Measurements from ENCODE around the gene TMCO4.

The TMCO4 gene

GRCh38 chr1:19689085-19689757 is 110.5 kb downstream of the TMCO4 start:
- DNase-seq (ENCODE audit: low read depth in 2 of 3, low spot score in 2 of 3): no peak

- no peak for DNase-seq (ENCODE audit: low read depth in 2 of 3, low spot score in 2 of 3)
Measured at GRCh38 chr1:19688041-19688842, 111.5 kb downstream of the TMCO4 start.

DNA sequence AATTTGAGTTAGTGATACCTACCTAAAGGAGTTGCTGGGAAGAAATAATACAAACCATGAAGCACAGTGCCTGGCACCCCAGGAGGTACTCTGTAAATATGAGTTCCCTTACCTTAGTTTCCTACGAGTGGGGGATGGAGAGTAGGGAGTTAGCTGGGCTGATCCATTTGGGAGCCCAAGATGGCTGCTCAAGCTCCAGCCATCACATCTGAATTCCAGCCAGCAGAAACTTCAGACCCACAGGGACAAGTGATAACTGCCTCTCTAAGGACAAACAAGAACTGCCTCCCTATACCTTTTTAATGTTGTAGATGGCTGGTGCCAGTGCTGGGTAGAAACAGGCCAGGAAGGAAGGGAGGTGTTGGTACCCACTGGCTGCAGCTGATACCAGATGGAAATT is 112.3 kb downstream of the TMCO4 start:
- DNase-seq (ENCODE audit: low read depth in 2 of 3, low spot score in 2 of 3): no peak

DNA sequence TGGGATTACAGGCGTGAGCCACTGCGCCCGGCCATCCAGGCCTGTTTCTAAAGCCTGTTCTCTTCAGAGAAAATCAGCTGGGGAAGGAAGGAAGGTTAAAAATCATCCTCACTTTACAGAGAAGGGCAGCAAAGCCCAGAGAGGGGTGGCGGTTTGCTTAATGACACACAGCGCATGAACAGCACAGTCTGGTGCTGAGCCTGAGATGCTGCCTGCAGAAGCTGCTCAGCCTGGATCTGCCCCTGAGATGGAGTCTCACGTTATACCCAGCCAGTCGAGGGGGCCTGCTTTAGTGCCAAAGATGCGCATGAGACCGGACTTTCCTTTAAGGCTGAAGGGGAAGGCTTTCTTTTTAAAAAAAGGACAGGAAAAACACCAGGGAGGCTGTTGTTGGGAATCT is 113.7 kb downstream of the TMCO4 start:
- no peak for DNase-seq (ENCODE audit: low read depth in 2 of 3, low spot score in 2 of 3)

GRCh38 chr1:19684677-19685076 is 115.0 kb downstream of the TMCO4 start:
- no peak for DNase-seq (ENCODE audit: low read depth in 2 of 3, low spot score in 2 of 3)

- DNase-seq (ENCODE audit: low read depth in 2 of 3, low spot score in 2 of 3): no peak
Measured at GRCh38 chr1:19683351-19683750, 116.4 kb downstream of the TMCO4 start.

- no peak for DNase-seq (ENCODE audit: low read depth in 2 of 3, low spot score in 2 of 3)
Measured at GRCh38 chr1:19682901-19683300, 116.8 kb downstream of the TMCO4 start.

GRCh38 chr1:19682257-19682656 is 117.5 kb downstream of the TMCO4 start:
- DNase-seq (ENCODE audit: low read depth in 2 of 3, low spot score in 2 of 3): no peak

DNA sequence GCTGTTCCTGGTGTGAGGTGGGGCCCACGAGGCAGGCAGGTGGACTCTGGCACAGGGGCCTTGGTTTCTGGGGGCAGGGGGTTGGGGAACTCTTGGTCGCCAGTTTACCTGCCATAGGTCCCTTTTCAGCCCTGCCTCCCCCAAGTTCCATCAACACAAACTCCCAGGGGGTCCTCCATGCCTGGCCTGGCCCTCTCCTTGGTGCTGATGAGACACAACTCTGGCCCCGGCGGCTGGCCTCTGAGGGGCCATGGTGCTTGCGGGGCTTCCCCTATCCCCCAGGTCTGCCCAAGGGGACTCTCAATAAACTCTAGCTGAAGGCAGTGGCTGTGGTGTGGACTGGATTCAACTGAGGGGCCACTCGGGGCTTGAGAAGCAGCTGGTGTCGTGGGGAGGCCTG is 119.1 kb downstream of the TMCO4 start:
- no peak for DNase-seq (ENCODE audit: low read depth in 2 of 3, low spot score in 2 of 3)

DNA sequence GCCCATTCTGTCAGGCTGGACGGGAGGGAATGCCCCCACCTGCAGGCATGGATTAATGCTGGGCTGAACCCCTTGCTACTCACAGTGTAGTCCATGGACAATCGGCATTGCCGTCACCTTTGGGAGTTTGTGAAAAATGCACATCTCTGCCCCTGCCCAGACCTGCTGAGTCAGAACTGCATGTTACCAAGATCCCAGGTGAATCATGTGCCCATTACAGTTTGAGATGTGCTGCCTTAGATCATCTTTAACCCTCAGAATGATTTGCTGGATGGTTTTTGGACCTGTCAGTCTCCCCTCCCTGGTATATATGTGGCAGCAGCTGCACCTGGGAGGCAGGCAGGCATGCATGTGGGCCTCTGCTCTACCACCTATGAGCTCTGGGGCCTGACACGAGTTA is 120.0 kb downstream of the TMCO4 start:
- no peak for DNase-seq (ENCODE audit: low read depth in 2 of 3, low spot score in 2 of 3)

- DNase-seq (ENCODE audit: low read depth in 2 of 3, low spot score in 2 of 3): no peak
Measured at GRCh38 chr1:19678931-19679453, 120.7 kb downstream of the TMCO4 start.

DNA sequence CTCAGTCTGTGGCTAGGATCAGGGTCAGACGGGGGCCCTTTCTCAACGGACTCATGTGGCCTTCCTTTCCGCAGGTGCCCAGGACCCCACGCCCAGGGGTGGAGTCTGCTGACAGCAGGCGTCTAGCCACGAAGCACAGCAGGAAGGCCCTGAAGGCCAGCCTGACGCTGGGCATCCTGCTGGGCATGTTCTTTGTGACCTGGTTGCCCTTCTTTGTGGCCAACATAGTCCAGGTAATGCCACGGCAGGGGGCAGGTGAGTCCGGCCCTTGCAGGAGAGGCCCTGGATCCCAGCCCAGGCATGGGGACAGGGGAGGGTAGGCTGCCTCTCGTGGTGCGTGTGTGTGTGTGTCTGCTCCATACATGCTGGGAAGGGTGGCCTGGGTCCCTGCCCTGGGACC is 121.2 kb downstream of the TMCO4 start:
- no peak for DNase-seq (ENCODE audit: low read depth in 2 of 3, low spot score in 2 of 3)

DNA sequence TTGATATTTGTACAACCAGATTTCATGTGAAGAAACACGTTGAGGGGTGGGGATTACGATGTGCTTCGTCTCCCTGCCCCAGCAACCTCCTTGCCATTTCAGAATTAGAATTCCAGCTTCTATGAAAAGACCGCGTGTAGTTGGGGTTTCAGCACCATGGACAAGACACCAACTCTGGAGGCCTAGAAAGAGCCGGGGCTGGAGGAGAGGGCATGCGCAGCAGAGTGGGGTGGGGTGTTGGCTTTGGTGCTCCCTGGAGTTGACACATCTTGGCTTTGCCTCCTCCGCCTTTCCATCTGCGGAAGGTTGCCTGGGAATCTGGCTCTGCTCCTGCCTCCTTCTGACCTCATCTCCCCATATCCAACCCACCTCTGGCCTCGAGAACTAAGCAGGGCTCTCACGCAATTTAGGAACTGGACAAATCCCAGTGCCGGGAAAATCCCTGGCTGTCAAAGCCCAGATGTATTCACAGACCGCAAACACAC is 123.2 kb downstream of the TMCO4 start:
- DNase-seq (ENCODE audit: low read depth in 2 of 3, low spot score in 2 of 3): no peak

DNA sequence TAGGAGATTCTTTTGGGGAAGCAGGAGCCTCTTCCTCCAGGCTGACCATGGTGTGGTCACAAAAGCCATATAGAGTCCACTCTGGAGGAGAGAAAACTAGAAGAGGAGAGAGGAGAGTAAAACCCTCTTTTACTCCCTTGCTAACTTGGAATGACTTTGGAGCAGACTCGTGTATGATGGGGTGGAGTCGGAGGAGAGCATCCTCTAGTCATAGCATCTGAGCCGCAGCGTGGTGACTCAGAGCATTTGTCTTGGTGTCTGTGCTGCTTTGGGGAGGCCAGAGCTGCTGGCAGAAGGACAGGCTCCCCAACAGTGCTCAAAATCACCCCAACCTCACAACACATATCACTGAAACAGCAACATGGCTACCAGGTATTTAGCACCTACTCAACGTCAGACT is 123.9 kb downstream of the TMCO4 start:
- no peak for DNase-seq (ENCODE audit: low read depth in 2 of 3, low spot score in 2 of 3)

DNA sequence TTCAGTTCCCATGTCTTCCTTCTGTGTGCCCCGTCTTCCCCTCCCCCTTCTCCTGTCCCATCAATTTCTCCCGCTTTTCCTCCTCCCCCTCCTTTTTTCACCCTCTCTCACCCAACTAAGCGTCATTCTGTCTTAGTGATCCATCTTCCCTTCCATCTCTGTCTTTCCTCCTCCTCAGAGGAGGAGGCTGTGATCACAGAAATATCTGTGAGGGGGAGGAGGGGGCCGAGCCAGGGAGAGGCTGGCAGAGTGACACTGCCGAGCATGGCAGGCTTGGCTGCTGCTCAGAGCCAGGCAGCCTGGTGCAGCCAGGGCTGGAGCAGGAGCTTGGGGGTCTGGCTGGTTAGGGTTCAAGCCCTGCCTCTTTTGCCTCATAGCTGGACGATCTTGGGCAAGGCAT is 127.5 kb downstream of the TMCO4 start:
- no peak for DNase-seq (ENCODE audit: low read depth in 2 of 3, low spot score in 2 of 3)

DNA sequence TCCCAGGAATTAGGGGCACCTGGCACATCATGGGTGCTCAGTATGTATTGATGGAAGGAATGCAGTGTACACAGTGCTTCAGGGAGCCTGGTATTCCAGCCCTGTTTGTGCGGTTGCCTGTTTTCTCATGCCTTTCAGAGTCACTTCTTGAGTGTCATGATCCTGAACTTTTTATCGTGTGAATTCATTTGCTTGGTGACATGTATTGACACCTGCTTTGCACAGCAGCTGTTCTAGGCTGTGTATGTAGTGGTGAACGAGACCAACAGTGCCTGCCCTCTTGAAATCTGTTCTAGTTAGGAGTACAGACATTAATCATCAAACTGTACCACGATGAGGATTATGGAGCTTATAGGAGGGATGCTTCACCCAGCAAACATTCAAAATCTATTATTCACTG is 128.9 kb downstream of the TMCO4 start:
- DNase-seq (ENCODE audit: low read depth in 2 of 3, low spot score in 2 of 3): no peak

- DNase-seq (ENCODE audit: low read depth in 2 of 3, low spot score in 2 of 3): no peak
Measured at GRCh38 chr1:19668888-19669287, 130.8 kb downstream of the TMCO4 start.

GRCh38 chr1:19665496-19666465 is 133.9 kb downstream of the TMCO4 start:
- no peak for DNase-seq (ENCODE audit: low read depth in 2 of 3, low spot score in 2 of 3)

- no peak for DNase-seq (ENCODE audit: low read depth in 2 of 3, low spot score in 2 of 3)
Measured at GRCh38 chr1:19665186-19665495, 134.6 kb downstream of the TMCO4 start.

GRCh38 chr1:19664453-19665185 is 135.1 kb downstream of the TMCO4 start, which contains the start of gene HTR6:
TSS of gene HTR6 (plus strand) at chr1:19664875. CDS start at chr1:19665754, 879 bp downstream.
- no peak for DNase-seq (ENCODE audit: low read depth in 2 of 3, low spot score in 2 of 3)

GRCh38 chr1:19662313-19662712 is 137.4 kb downstream of the TMCO4 start:
- DNase-seq (ENCODE audit: low read depth in 2 of 3, low spot score in 2 of 3): no peak

Data from activated CD8-positive, alpha-beta memory T cell treated with anti-CD3 and anti-CD28 coated beads for 48 hours (primary cell).